GM21825 (cell line): ENCODE measurements around the gene TUSC2.

Experiments used
- ATAC-seq: cut with Tn5 transposase; IDR thresholded peaks from one replicate; pipeline ENCODE4 v1.9.1; 2021; ENCODE audit warnings: mild to moderate bottlenecking, moderate library complexity; ENCODE audit not compliant: unreplicated experiment

Gene TUSC2

GRCh38 chr3:50337175-50337861 is 9.3 kb upstream of the TUSC2 start:
- ATAC-seq, result peak; percentile 78

- peak; percentile 27 for ATAC-seq
These were observed 8.6 kb upstream of the TUSC2 start for GRCh38 chr3:50336452-50337174.

- no peak for ATAC-seq
These were observed 6.5 kb upstream of the TUSC2 start for GRCh38 chr3:50334339-50335075.

GRCh38 chr3:50333744-50334328 is 5.8 kb upstream of the TUSC2 start:
- ATAC-seq, result no peak

- no peak for ATAC-seq
These were observed 3.4 kb upstream of the TUSC2 start for GRCh38 chr3:50331364-50331907.

GRCh38 chr3:50330330-50330729 is 2.3 kb upstream of the TUSC2 start:
- no peak for ATAC-seq

GRCh38 chr3:50327129-50327528 is 894 bp downstream of the TUSC2 start:
- ATAC-seq, result no peak

GRCh38 chr3:50326182-50326541 is 1.9 kb downstream of the TUSC2 start:
- no peak for ATAC-seq

GRCh38 chr3:50325497-50326181 is 2.4 kb downstream of the TUSC2 start:
- no peak for ATAC-seq

GRCh38 chr3:50325113-50325480 is 2.9 kb downstream of the TUSC2 start:
- no peak for ATAC-seq

GRCh38 chr3:50324351-50325112 is 3.5 kb downstream of the TUSC2 start:
- ATAC-seq, result no peak

- ATAC-seq, result no peak
These were observed 4.3 kb downstream of the TUSC2 start for GRCh38 chr3:50323614-50324199.

GRCh38 chr3:50323092-50323600 is 4.9 kb downstream of the TUSC2 start:
- no peak for ATAC-seq

- no peak for ATAC-seq
These were observed 5.5 kb downstream of the TUSC2 start, which contains the start of gene HYAL2 for GRCh38 chr3:50322386-50323091. TSS of gene HYAL2 (minus strand) at chr3:50322745. CDS start at chr3:50320489, 2,256 bp downstream.

- ATAC-seq, result no peak
These were observed 6.0 kb downstream of the TUSC2 start for GRCh38 chr3:50322115-50322385.

- ATAC-seq, result peak; percentile 71
These were observed 6.5 kb downstream of the TUSC2 start for GRCh38 chr3:50321336-50322114.

- ATAC-seq, result peak; percentile 34
These were observed 7.1 kb downstream of the TUSC2 start for GRCh38 chr3:50320853-50321335.
